HG02759 (cell line): ENCODE data around the gene MYO18B.

ENCODE experiments used
- ATAC-seq: cut with Tn5 transposase; IDR thresholded peaks from one replicate; pipeline ENCODE4 v1.9.1; 2021; ENCODE audit warnings: mild to moderate bottlenecking, moderate library complexity; ENCODE audit not compliant: unreplicated experiment

The MYO18B gene

GRCh38 chr22:25818541-25818940 lies 76.6 kb downstream of the MYO18B start:
- no peak for ATAC-seq

GRCh38 chr22:25822344-25822743 lies 80.4 kb downstream of the MYO18B start:
- no peak for ATAC-seq

- ATAC-seq: no peak
Measured at GRCh38 chr22:25823276-25823675, 81.3 kb downstream of the MYO18B start.

- ATAC-seq: no peak
Measured at GRCh38 chr22:25824828-25825423, 82.9 kb downstream of the MYO18B start.

GRCh38 chr22:25827415-25827814 lies 85.4 kb downstream of the MYO18B start:
- no peak for ATAC-seq

GRCh38 chr22:25828422-25828821 lies 86.4 kb downstream of the MYO18B start:
- no peak for ATAC-seq

GRCh38 chr22:25829237-25829636 lies 87.2 kb downstream of the MYO18B start:
- ATAC-seq: no peak

- no peak for ATAC-seq
Measured at GRCh38 chr22:25829808-25830777, 88.1 kb downstream of the MYO18B start.

- ATAC-seq: no peak
Measured at GRCh38 chr22:25833091-25833490, 91.1 kb downstream of the MYO18B start.

- no peak for ATAC-seq
Measured at GRCh38 chr22:25833676-25834075, 91.7 kb downstream of the MYO18B start.

GRCh38 chr22:25834490-25834889 lies 92.5 kb downstream of the MYO18B start:
- no peak for ATAC-seq

GRCh38 chr22:25835348-25835747 lies 93.4 kb downstream of the MYO18B start:
- no peak for ATAC-seq

GRCh38 chr22:25837288-25837900 lies 95.4 kb downstream of the MYO18B start:
- ATAC-seq: no peak

- no peak for ATAC-seq
Measured at GRCh38 chr22:25838960-25839741, 97.2 kb downstream of the MYO18B start.

GRCh38 chr22:25839755-25840154 lies 97.8 kb downstream of the MYO18B start:
- no peak for ATAC-seq

- ATAC-seq: no peak
Measured at GRCh38 chr22:25840167-25840566, 98.2 kb downstream of the MYO18B start.

GRCh38 chr22:25840891-25841290 lies 98.9 kb downstream of the MYO18B start:
- ATAC-seq: no peak

- no peak for ATAC-seq
Measured at GRCh38 chr22:25841775-25842174, 99.8 kb downstream of the MYO18B start.

GRCh38 chr22:25843660-25844405 lies 101.8 kb downstream of the MYO18B start:
- ATAC-seq: no peak

- no peak for ATAC-seq
Measured at GRCh38 chr22:25844601-25845000, 102.6 kb downstream of the MYO18B start.
